Activated CD4-positive, alpha-beta T cell treated with anti-CD3 and anti-CD28 coated beads for 1 hour (primary cell): Measurements from ENCODE around the gene COL17A1.

Experiments
- DNase-seq: peaks from one replicate; pipeline ENCODE4 v3.0.0-alpha.2; 2020

COL17A1 gene

DNA sequence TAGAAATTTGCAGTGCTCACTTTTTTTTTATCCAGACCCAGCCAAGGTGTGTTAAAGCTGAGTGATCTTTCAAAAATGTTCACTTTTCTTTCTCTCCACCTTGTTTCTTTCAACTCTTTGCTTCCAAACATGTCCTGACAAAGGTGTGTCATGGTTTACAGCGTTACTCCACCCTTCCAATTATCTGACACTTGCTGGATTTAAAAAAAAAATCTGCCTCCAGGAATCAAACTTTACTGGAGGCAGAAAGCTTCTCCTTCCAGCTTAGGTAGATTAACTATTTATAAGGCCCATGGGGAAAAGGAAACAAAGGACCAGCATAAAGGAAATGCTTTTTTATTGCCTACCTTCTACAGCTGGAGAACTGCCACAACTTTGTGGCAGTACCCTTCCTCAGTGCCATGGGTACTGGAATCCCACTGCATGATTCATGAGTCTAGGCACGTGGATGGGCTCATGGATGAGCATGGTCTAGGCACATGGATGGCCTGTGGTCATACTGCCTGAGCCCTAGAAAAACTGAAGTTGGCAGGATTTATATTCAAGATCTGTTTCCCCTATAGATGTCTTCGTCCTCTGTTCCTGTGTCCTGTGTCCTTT lies at the start of gene COL17A1:
TSS of gene COL17A1 (minus strand) at position 80 of the 600 bp plus-strand sequence. CDS start 5,207 bp downstream, outside the sequence.
- DNase-seq: no peak

GRCh38 chr10:104130041-104130440 lies 44.4 kb upstream of the COL17A1 start:
- DNase-seq: no peak

DNA sequence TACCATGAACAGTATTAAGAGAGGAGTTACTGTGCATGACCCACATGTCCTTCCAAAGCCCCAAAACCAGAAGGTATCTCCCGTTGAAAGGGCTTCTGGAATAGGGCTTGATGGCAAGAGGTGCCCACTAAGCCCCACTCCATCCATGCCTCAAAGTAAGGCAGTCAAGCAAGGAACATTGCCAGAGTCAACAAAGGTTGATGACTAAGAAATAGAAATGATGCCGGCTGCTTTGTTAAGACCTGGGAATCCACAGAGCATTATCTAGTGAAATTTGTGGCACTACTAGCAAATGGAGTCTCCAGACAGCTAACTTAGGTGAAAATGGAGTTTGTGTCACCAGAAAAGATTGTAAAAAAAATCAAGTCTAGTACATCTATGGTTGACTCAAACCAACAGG lies 42.5 kb upstream of the COL17A1 start:
- DNase-seq: no peak

GRCh38 chr10:104127411-104127810 lies 41.7 kb upstream of the COL17A1 start:
- DNase-seq: no peak

DNA sequence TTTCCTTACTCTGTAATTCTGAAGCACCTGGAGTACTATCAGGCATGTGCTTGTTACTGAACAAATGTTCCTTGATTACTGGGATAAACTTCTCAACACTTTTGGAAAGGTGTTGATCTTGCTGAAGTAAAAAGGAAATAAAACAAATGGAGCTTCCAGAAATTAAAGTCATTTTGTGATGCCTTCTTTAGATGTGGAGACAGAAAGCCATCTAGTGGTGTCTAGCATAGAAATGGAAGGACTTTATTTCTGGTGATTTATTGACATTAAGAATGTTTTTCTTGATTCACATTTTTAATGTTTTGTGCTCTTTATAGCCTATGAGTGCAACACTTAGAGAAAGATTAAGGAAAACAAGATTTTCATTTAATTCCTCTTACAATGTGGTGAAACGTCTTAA lies 37.7 kb upstream of the COL17A1 start:
- DNase-seq: no peak

DNA sequence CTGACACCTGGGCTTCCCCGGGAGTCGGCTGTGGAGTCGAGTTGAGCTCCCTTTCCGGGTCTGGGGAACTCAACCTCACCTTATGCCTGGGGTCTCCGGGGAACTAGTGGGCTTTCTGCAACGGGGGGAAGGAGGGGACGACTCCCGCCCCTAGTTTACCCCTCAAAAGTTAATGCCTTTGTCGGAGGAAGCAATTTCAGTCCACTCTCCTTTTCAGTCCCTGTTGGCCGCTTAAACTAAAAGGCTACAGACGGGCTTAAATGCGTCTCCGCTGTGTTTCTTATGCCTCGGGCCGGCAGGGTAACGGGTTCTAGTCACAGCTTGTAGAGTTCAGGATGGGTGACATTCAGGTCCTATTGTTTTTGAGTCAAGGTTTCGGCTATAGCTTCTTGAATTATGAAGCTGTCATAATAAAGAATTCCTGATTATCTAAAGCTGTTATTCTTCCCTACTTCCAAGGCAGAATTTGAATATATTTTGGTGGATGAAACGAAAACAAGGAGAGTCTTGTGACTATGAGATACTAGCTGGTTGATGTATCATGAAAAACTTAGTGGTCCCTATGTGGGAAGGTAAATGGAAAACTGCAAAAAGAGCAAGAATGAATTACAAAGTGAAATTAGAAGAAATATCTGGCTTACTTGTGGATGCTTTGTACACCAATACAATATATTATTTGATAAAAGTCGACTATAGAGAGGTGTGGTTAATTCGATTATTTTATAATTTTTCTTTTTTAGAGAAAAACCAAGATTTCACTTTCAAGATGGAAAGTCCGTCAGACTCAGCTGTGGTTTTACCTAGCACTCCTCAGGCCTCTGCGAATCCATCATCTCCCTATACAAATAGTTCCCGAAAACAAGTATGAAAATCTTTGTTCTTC lies 36.8 kb upstream of the COL17A1 start:
- no peak for DNase-seq

- peak; percentile 99 for DNase-seq
Measured at GRCh38 chr10:104121485-104122224, 36.0 kb upstream of the COL17A1 start, which contains the start of gene SFR1. SFR1 (plus strand) TSS chr10:104122171; CDS start chr10:104122184, 13 bp downstream.

- peak; percentile 66 for DNase-seq
Measured at GRCh38 chr10:104120903-104121484, 35.3 kb upstream of the COL17A1 start.

DNA sequence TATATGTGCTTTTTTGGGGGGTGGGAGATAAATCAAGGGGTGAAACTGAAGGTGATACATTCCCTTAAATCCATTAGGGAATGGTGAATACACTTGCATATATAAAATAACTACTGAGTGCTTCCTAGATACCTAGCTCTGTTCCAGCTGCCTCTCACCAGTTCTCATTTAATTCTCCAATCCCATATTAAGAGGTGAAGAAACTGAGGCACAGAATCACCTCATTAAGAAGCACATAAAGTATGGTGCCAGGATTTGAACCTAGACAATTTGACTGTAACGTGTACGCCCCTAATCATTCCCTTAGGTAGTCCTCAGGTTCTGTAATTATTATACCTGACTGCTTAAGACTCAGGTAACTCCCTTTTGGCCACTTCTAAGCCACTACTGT lies 34.8 kb upstream of the COL17A1 start:
- DNase-seq: no peak

DNA sequence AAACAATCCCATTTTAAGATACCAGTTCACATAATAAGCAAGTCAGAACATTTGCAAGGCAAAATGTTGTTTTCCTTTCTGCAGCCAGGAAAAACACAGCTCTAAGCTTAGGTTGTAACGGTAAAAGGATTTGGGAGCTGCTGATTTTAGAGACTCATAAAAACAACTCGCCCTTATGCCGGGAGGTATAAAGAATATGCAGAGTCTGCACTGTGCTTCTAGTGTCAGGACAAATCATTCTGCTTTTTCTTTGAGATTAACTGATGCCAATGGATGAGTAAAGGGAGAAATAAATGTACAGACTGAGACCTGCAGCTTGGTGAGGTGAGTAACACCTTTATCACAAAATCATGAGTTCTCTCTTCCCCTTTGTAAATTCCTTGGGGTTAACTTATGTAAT lies 34.3 kb upstream of the COL17A1 start:
- no peak for DNase-seq

DNA sequence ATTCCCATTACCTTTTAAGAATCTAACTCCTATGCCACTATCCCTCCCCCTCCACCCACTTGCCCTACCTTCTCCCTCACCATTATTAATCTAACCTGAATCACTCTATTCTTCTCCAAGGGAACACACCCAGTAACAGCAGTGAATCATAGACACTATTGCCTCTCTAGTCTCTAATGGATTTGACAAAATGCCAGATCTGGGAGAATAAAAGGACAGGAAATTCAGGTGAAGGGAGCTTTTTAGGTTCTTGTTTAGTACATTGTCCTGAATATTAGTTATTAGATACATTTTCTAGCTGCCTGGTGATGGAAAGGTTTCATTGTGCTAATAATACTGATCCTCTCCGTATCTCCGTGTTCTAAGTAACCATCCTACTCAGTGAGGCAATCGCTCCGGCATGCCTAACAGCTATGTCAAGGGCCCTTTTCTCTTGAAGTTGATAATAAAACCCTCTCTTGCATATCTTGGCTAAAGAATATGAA lies 32.2 kb upstream of the COL17A1 start:
- DNase-seq: no peak

DNA sequence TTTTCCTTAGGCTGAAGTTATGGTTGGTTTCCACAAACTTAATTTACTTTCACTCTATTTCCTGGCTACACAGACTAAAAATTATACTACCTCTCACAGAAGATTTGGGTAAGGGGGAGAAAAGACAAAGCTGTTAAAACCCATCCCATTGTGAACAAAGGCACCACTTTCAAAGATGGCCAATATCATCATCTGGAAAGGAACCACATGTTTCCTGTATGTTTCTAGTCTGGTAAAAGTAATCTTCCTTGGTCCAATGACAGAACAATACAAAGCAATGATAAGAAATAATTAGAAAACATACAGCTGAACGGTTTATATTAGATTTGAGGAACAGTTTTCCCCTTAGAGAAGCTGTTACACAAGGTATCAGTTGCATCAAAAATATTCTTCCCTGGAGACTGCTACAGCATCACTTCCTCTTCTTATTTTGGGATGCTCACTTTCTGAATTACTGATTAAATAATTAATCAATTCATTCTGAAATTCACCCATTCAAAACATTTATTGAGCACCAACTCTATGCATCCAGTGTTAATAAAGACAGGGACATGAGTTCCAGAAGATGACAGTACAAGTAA lies 27.8 kb upstream of the COL17A1 start:
- DNase-seq: no peak

DNA sequence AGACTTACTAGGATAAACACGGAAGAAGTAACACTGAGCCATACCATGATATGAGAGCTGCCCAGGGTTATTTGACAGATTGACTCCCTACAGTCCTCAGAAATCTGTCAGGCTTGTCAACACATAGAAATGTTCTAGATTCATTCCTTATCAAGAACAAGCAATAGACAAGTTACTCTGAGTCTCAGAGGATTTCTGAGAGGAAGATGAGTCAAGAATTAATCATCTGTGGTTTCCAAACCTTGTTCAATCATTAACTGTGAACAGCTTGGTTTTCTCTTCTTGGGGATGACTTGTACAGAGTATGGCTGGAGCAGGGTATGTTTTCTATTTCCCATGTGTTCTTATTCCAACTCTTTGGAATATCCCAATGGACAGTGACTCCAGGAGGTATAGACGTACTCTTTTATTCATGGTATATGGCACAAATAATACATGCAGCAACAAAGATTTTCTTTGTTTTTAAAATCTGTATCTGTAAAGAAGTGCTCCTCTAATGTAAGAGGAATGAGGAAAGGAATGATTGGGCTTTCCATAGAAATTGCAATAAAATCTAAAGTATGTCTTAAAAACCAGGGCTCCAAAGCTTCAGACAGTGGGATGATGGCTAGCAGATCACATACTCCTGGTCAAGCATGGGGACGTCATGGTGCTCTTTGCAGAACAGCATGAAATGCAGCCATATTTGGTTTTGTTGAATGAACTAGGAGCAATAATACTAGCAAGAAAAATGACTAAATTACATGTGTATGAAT lies 24.4 kb upstream of the COL17A1 start:
- no peak for DNase-seq

DNA sequence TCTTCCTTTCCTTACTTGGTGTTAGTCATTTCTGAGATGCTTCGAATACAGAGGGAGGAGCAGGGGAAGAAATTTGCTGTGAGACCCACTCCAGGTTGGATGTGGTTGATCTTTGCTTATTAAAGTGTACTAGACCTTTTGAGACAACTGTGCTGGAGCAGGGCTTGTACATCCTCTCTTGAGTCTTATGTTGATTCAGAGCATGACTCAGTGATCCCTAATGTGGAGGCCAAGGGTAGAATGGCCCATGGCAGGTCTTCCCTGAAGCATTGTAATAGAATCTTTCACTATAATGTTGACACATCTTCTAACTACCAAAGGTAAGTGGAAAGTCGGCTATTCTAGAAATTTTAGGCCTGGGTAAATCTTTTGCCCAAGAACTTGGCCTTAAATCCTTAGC lies 19.2 kb upstream of the COL17A1 start:
- no peak for DNase-seq

DNA sequence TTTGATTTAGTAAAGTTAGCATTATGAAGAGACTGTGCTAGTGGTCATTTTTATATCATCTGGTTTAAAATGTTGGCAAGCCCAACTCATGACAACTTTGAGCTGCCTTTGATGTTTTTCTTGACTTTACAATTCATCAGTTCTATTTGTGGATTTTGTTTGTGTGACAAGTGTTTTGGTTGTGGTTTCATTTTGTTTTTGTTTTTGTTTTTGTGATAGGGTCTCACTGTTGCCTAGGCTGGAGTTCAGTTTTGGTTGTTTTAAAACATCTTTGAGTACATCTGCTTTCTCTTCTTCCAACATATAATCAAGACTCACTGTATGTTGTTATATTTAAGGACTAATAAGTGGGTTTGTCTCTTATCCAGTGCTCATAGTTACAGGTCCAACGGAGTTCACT lies 18.7 kb upstream of the COL17A1 start:
- no peak for DNase-seq

DNA sequence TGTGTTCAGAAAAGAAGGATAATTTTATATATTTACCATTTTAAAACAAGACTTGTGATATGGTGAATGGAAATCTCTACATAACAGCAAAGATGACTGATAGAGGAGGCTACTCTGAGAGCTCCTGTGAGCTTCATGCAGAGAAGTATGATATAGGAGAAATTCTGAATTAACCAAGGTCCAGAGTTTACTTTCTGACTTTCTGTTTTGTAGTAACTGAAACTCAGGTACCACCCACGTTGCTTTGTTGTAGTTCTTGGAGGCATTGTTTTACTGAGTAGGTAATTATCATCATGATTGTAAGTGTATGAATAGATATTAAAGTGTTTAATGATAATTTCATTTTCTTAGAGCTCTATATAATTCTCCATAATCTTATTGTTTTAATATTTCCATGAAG lies 18.3 kb upstream of the COL17A1 start:
- no peak for DNase-seq

- DNase-seq: no peak
Measured at GRCh38 chr10:104101902-104102301, 16.2 kb upstream of the COL17A1 start.

DNA sequence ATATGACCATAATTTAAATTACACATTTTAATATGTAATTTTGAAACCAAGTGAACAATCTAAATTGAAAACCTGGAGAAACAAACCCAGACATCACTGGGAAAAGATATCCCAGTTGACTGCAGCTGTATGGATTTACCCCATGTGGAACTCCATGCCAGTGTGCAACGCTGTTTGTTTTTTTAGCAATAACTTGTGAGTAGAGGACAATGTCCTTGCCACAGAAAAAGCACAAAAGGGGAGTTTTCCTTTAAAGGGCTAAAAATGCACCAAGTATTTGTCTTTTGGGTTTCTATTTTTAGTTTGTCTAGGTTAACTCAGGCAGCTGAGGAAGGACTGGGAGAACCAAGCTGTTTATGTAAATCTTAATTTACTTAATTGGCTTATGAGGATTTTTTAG lies 15.1 kb upstream of the COL17A1 start:
- no peak for DNase-seq

DNA sequence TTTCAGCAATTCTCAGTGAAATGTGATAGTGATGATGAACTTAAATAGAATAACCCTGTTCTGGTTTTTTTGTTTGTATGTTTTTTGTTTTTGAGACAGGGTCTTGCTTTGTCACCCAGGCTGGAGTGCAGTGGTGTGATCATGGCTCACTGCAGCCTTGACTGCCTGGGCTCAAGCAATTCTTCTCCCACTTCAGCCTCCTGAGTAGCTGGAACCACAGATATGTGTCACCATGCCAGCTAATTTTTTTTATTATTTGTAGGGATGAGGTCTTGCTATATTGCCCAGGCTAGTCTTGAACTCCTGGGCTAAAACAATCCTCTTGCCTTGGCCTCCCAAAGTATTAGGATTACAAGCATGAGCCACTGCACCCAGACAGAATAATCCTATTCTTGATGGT lies 14.3 kb upstream of the COL17A1 start:
- DNase-seq: no peak

GRCh38 chr10:104099269-104099668 lies 13.6 kb upstream of the COL17A1 start:
- DNase-seq: no peak

DNA sequence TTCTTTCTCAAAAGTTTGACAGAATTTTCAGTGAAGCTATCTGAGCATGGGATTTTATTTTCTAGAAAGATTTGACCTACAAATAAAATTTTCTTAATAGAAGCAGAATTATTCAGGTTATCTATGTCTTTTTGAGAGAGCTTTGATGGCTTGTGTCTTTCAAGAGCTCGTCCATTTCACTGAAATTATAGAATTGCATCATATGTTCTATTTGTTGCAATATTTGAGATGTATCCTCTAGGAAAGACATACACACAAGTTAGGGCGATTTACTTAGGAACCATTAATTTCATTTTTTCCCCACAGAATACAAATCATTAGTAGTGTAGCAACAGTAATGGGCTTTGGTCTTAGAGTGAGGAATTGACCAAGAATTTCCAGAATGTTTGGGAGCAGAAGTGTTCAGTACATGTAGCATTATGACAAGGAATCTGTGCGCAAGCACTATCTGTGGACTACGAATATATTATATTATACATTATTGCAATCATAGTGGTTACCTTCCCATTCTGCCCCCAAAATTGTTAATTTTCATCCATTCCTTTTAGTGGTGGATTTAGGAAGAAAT lies 12.8 kb upstream of the COL17A1 start:
- no peak for DNase-seq

GRCh38 chr10:104096692-104097091 lies 11.0 kb upstream of the COL17A1 start:
- DNase-seq: no peak
